ENCODE results near the gene COQ2.
"Not testable (repeated sequence)": the region's sequence is repeated elsewhere in the genome, so short reads cannot be mapped to it uniquely, and the experiment has no call there.

Gene COQ2, protein sequence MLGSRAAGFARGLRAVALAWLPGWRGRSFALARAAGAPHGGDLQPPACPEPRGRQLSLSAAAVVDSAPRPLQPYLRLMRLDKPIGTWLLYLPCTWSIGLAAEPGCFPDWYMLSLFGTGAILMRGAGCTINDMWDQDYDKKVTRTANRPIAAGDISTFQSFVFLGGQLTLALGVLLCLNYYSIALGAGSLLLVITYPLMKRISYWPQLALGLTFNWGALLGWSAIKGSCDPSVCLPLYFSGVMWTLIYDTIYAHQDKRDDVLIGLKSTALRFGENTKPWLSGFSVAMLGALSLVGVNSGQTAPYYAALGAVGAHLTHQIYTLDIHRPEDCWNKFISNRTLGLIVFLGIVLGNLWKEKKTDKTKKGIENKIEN

DNA sequence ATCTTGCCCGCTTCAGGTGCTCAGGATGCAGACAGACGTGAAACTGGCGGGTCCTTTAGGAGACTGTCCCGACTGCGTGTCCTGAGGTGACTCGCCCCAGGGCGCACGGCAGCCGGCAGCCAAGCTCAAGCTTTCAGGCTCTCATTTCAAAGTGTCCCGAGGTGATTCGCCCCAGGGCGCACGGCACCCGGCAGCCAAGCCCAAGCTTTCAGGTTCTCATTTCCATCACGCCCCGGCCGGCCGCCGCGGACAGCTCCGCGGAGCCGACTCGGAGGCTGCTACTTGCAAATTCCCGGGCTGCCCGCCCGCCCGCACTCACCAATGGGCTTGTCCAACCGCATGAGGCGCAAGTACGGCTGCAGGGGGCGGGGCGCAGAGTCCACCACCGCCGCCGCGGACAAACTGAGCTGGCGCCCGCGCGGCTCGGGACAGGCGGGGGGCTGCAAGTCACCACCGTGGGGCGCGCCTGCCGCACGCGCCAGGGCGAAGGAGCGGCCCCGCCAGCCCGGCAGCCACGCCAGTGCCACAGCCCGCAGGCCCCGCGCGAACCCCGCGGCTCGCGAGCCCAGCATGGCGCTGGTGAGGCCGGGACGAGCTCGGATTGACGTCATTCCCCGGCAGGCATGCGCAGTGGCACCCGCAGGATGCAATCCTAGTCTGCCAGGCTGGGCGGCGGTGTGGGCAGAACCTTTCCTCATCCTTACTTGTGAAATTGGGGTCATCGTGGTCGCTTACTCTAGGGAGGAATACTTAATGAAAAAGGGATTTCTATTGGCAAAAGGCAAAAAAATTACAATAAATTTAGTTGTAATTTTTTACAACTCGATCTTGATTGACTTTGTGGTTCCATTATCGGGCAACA, at the start of gene COQ2:
COQ2 (minus strand) TSS at position 606 of the 862 bp plus-strand sequence; CDS start at position 572, 34 bp downstream.
- DNase-seq (ENCODE audit: low spot score), result peak; percentile 92

DNA sequence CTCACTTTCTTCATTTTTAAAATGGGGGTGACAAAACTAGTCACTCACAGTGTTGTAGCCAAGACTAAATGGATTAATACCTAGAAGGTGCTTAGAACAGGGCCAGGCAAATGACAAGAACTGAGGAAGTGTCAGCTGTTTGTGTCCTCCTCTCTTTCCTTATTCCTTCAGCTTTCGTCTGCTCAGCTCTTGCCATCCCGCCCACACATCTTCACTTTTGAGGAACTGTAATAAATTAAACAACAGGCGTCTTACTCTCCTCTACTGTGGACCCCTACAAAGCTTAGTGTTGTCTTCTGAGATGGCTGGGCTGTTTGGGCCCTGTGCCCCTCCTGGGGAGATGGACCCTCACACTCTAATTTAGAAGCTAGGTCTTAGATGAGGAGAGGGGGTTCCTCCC, 47.4 kb upstream of the COQ2 start:
- DNase-seq (ENCODE audit: low spot score), result no peak

DNA sequence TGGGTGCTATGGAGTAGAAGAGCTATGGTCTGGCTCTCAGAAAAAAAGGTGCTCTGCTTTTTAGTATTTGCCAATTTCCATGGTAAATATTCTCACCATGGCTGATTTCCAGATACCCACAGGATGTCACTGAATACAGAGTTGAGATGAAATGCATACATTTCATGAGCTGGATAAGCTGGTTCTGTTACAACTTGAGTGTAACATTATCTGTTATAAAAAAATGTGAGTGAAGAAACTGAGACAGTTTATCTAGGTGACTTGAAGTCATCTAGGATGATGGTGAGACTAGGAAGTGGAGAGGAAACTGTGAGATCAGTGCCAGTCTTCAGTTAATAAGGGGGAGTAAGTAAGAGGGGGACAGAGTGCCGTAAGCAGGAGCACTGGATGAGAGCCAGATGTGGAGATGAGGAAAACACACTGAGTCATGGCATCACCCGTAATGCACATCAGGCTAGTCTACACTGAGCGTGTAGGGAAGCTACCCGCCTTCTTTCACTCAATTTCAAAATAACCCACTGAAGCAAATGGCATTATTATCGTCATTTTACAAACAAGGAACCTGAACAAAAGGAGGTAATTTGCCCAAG, 45.0 kb upstream of the COQ2 start:
- DNase-seq (ENCODE audit: low spot score), result no peak

DNA sequence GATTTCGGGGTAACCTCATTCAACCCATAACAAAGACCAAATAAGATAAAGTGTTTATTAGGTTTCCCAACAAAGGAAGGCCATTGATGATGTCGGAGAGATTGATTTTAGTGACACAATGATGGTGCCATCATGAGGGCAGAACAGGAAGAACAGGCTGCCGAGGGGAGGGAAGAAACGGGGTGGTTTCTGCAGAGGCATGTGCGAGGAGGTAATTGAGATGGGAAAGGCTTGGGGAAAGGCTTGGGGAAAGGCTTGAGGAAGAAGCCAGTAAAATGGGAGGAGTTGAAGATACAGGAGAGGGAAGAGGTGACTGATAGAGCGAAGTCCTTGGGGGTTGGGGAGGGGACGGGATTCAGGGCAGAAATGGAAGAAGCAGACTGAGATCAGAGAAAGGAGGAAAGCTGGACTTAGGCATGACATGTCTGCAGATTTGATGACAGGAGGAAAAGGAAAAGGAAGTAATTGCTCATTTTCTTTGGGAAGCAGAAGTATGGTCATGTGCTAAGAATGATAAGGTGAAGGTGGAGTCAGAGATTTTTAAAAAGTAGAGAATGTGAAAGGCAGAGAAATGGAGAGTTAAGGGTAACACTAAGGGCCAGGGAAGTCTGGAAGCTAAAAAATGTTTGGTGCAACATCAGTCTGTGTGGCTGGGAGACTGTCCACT, 44.1 kb upstream of the COQ2 start:
- DNase-seq (ENCODE audit: low spot score), result peak; percentile 15

DNA sequence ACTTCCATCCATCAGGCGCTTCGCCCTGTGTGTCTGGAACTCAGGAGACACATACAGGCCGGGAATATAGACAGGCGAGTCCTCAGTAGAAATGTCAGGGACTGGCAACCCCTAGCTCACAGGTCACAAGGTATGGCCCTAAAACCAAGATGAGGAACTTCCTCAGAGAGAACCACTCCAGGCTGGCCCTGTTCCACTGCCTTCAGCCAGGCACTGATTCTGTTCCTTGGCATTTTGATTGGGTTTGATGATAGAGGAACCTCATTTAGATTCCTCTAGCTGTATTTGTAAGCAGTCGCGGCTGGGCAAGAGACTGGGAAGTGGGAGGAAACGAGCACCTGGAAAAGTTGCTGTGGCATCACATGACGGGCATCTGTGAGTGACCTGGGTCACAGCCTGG, 41.9 kb upstream of the COQ2 start:
- no peak for DNase-seq (ENCODE audit: low spot score)

DNA sequence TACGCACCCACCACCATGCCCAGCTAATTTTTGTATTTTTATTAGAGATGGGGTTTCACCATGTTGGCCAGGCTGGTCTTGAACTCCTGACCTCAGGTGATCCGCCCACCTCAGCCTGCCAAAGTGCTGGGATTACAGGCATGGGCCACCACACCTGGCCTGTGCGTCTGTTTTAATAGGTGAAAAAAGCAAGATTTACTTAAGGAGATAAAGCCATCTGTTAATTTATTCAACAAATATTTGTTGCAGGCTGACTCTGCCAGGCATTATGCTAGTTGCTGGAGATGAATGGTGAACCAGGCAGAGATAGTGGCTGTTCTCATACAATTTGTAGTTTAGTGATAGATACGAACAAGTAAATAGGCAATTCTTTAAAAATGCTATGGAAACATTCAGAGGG, 40.7 kb upstream of the COQ2 start:
- not testable (repeated sequence) for DNase-seq (ENCODE audit: low spot score)

DNA sequence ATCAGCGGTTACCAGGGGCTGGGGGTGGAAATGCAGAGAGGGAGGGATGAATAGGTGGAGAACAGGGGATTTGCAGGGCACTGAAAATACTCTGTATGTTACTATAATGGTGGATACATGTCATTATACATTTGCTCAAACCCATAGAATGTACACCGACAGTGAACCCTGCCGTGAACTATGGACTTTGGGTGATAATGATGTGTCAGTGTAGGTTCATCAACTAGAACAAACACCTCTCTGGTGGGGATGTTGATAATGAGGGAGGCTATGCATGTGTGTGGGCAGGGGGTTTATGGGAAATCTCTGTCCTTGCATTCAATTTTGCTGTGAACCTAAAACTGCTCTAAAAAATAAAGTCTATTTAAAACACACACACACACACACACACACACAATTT, 38.5 kb upstream of the COQ2 start:
- no peak for DNase-seq (ENCODE audit: low spot score)

DNA sequence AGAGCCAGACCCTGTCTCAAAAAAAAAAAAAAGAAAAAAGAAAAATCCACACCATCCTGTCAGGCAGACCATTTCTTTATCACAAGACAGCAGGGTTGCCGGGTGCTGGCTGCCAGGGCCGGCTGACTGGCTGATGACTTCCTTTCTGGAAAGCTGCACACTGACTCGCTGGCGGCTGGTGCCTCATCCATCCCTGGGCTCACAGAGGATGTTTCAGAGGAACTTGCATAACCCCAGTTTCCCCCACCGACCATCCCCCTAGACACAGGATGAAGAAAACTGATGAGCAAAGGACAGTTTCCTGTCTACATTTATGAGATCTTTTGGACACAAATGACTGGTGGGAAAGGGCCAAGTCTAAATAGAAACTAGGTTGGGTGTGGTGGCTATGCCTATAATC, 36.0 kb upstream of the COQ2 start:
- no peak for DNase-seq (ENCODE audit: low spot score)

DNA sequence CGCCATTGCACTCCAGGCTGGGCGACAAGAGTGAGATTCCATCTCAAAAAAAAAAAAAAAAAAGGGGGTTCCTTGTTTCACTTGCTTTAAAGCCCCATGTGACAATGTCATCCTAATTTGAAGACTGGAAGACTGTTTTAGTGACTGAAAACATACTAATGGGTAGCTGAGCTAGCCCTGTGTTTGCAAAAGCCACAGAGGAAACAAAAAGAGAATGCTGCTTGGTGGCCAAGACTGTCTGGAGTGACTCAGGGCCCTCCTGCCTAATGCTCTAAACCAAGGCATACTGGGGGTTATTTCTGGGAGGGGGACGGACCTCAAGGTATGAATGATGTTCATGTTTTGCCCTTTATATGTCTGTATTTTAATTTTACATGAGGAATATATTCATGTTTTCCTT, 34.1 kb upstream of the COQ2 start:
- DNase-seq (ENCODE audit: low spot score), result no peak

DNA sequence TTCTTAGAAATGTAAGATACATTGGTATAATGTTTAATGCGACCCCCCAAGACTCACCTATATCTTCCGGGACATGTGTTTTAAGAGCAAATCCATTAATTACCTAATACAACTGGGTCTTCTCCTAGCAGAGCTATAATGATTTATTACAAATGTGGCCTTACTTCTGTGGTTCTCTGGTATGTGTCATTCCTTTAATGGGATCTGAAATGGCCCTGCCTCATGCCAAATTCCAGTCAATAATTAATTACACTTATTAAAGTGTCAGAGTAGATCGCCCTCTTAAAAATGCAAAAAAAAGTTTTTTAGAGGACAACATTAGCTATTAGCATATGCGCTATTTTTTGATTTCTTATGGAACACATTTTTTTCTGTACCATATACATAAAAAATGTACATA, 33.1 kb upstream of the COQ2 start:
- DNase-seq (ENCODE audit: low spot score), result no peak

DNA sequence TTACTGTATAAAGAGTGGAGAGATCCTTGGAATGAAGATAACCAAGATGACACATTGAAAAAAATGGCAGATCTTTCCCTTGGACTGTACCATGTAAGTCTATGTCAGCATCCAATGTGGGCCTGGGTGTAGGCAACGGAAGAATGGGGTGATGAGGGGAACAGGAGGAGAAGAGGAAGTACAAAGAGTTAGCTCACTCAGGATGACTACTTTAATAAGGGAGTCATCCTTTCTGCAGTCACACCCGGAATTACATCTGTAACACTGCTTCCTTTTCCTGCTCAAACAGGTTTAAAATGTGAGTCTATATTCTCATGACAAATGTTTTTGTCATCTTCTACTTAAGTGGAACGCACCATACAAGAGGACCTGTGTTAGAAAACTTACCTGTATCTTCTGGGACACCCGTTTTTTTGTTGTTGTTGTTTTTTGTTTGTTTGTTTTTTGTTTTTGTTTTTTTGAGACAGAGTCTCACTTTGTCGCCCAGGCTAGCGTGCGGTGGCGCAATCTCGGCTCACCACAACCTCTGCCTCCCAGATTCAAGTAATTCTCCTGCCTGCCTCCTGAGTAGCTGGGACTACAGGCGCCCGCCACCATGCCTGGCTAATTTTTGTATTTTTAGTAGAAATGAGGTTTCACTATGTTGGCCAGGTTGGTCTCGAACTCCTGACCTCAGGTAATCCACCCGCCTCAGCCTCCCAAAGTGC, 32.0 kb upstream of the COQ2 start:
- no peak for DNase-seq (ENCODE audit: low spot score)

DNA sequence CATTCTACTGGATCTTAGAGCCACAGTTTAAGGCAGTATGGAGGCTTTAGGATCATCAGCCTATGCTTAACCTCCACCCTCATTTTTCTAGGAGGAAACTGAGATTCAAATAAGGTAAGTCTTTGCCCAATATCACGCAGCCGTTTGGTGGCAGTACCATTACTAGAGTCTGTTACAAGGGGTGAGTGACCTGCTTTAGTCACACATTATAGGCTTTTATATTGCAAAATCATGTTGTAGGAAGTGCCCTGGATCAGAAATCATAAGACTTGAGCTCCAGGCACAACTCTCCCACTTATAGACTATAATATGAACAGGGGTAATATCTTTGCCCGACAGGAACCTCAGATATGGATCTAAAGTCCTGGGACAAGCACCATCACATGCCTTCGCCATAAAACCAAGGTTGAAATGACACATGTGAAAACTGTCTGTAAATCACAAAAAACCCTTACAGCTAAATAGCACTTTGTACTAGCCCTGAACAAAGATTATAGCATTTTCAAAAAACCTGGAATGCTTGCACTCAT, 30.8 kb upstream of the COQ2 start:
- no peak for DNase-seq (ENCODE audit: low spot score)

DNA sequence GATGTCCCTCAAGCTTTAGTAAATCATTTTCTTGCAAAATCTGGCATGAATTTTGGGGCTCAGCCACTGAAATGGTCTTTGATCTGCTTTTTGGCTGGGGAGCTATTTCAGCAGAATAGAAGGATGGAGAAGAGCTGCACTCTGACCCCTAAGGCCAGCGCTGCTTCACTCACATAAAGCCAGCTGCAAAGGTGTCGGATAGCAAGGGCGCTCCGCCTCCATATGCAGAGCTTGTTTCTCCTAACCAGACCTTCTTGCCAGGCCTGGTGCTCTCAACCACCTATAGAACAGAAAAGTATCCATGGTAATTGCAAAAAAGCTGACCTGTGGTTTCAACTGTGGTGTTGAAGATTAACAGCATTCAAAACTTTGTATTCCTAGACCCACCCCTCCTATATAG, 24.1 kb upstream of the COQ2 start:
- DNase-seq (ENCODE audit: low spot score), result no peak

DNA sequence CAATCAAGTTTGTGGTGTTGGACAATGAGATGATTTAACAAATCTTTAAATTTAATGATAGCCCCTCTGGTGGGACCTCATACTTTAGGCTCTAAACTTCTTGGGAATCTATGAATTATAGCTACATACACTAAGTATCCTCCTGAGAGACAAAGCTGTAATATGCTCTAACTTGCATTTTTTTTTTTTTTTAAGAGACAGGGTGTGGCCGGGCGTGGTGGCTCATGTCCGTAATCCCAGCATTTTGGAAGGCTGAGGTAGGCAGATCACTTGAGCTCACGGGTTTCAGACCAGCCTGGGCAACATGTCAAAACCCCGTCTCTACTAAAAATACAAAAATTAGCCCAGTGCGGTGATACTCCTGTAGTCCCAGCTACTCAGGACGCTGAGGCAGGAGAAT, 23.3 kb upstream of the COQ2 start:
- no peak for DNase-seq (ENCODE audit: low spot score)

DNA sequence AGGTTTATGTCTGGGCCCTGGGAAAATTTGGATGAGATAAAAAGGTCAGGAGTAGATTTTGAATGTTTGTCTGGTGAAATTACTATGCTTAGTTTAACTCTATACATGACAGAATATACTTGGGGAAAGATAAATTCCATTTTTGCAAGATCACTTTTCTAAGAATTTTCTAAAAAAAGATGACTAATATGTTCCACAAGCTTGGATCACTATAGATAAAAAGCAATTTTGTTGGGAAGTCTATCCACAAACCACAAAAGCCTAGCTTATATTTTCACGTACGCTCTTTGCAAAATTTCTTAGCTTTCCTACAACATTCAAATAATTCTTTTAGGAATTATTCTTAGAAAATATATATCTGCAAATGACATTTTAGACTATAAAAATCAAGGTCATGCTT, 20.6 kb upstream of the COQ2 start:
- DNase-seq (ENCODE audit: low spot score), result no peak

DNA sequence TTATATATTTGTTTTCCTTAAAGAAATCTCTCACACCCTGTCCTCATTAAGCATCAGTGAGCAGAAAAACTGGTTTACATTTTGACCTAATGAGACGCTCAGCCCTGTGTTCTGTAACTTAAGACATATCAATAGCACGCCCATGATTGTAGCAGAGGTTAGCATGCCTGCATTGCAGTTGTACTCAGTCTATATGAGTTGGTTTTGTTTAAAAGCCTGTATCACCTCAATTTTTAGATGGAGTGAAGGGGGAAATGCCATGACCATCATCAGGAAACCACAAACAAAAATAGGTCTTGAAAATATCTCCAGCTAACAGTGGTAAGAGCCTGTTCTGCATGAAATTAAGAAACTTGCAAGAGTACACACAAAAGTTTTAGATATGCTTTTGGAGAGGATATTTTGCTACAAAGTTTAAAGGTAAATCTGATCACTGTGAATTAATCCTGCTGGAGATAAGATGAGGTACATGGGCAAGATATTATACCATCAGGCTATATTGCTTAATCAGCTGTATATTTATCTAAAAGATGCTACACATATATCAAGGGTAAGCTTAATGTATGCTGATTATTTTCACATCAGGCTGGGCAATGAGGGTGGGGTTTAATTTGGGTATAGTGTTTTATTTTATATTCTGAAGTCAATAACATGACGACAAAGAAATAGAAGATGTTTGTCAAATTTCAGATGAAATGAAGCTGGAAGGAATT, 13.1 kb upstream of the COQ2 start:
- DNase-seq (ENCODE audit: low spot score), result no peak

DNA sequence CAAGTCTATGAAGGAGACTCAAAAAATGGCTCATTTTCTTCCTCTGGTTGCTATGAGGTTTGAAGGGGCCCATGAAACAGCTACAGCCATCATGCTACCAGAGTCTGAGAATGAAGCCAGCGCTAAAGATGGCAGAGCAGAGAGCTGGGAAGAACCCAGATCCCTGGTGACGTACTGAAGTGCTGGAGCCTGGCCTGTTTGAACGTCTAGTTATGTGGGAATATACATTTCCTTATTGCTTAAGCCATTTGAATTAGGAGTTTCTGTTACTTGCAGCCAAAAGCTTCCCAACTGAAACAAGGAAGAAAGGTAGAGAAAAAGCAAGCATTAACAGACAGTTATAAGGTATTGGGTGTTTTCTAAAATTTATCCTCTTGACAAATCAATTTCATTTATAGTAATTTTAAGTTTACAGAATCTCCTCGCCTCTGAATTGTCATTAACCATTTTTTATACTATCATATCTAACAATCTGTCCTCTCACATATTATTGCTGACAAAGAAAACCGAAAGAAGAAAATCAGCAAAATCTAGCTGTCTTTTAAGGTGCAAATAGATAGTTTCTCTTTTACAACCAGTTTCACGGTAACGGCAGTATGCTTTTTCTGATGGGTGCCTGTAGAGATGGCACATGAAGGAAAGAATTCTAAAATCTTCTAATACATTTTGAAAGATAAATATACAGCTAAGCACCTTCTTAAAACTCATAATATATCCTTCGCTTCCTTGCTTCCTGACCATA, 8.9 kb upstream of the COQ2 start:
- DNase-seq (ENCODE audit: low spot score), result no peak

DNA sequence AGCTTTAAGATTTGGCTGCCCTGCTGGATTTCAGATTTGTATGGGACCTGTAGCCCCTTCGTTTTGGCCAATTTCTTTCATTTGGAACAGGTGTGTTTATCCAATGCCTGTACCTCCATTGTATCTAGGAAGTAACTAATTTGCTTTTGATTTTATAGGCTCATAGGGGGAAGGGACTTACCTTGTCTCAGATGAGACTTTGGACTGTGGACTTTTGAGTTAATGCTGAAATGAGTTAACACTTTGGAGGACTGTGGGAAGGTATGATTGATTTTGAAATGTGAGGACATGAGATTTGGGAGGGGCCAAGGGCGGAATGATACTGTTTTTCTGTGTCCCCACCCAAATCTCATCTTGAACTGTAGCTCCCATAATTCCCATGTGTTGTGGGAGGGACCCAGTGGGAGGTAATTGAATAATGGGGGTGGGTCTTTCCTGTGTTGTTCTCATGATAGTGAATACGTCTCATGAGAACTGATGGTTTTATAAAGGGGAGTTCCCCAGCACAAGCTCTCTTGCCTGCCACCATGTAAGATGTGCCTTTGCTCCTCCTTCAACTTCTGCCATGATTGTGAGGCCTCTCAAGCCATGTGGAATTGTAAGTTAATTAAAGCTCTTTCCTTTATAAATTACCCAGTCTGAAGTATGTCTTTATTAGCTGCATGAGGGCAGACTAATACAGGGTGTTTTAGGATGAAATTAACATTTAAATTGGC, 5.6 kb upstream of the COQ2 start:
- not testable (repeated sequence) for DNase-seq (ENCODE audit: low spot score)

DNA sequence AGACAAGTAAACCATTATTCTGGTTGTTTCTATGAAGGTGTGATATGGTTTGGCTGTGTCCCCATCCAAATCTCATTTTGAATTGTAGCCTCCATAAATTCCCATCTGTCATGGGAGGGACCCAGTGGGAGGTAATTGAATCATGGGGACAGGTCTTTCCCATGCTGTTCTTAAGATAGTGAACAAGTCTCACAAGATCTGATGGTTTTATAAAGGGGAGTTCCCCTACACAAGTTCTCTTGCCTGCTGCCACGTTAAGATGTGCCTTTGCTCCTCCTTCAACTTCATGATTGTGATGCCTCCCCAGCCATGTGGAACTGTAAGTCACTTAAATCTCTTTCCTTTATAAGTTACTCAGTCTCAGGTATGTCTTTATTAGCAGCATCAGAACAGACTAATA, 3.8 kb upstream of the COQ2 start:
- DNase-seq (ENCODE audit: low spot score), result not testable (repeated sequence)

DNA sequence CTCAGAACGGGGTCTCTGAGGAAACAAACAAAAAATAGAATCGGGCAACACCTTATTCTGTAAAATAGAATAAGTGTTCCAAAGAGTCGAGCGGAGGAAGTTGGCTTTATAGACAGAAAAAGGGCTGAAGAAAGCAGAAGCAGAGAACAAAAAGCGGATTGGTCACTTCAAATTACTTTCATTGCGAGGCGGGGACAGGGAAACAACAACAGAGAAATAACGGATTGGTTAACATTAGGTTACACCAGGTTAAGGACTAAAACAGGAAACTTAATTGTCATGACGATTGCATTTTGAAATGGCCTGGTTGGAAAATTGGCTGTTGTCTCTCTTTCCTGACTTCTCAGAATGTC, 433 bp upstream of the COQ2 start:
- DNase-seq (ENCODE audit: low spot score), result peak; percentile 44
